K562 (cell line): ENCODE measurements around the gene ATXN10. TPM values are rescaled to one million over a fixed set of nuclear protein-coding genes. Genes with fewer than 3 reads are reported as not detected.

Experiments
- ATAC-seq: fragments of 200-7000 bp; cut with Tn5 transposase; 3 replicates; pipeline ENCODE4 v1.9.1; 2020; ENCODE audit warnings: moderate library complexity
- BruUV-seq: library from RNA; stranded (reverse); fragments of 400-500 nt; replicated peaks from 2 replicates; lab custom pipeline; 2021; lab: Mats Ljungman, UMichigan
- CTCF ChIA-PET: fragments of 300-600 bp; formaldehyde crosslinking; extraction: SDS; loops from one replicate; lab custom pipeline; 2021; ENCODE audit warnings: low intra/inter-chr PET ratio; lab: Yijun Ruan, JAX
- POLR2A ChIA-PET: fragments of 300-600, 350-650 bp; sonication (Branson Sonifier 250); formaldehyde crosslinking; extraction: SDS; loops from one replicate; lab custom pipeline; 2021; ENCODE audit warnings: antibody characterized with exemption, inconsistent platforms; lab: Yijun Ruan, JAX
- DNase-seq, 4 experiments: peaks; one replicate each; pipeline versions ENCODE4 v3.0.0 to v3.0.0-alpha.2; 2011 to 2018; ENCODE audit warnings: low spot score in 3 of 4, mixed read lengths in 3 of 4; ENCODE audit errors: extremely low read depth in 1 of 4
- FAIRE-seq: peaks from 2 replicates; lab custom pipeline; 2011; peaks lifted over from hg19 to GRCh38; lab: Jason Lieb, UNC
- H2AFZ ChIP-seq: 2 replicates; pipeline ENCODE4 v1.6.0; 2011; ENCODE audit warnings: low read depth, low read length, control low read depth, inconsistent platforms
- H3K27ac ChIP-seq: fragments of 200-600 bp; 3 replicates; pipeline ENCODE4 v1.8.0; 2011; ENCODE audit warnings: low read depth, mild to moderate bottlenecking, control low read depth, inconsistent platforms, low read length, moderate library complexity, mixed read lengths; ENCODE audit errors: extremely low read depth
- H3K27me3 ChIP-seq, 2 experiments: fragments of 300-600 bp in 1 of 2; 2 replicates in 1 of 2; 3 replicates in 1 of 2; pipeline versions ENCODE4 v1.6.0 to v1.8.0; 2011; ENCODE audit warnings: inconsistent platforms in 2 of 2, low read length in 2 of 2, mild to moderate bottlenecking in 1 of 2, mixed read lengths in 1 of 2, moderate library complexity in 1 of 2; ENCODE audit not compliant: control insufficient read depth in 2 of 2, insufficient read depth in 2 of 2
- H3K36me3 ChIP-seq: fragments of 300-600 bp; 3 replicates; pipeline ENCODE4 v1.8.0; 2011; ENCODE audit warnings: mild to moderate bottlenecking, low read length, inconsistent platforms; ENCODE audit not compliant: control insufficient read depth, insufficient read depth
- H3K4me1 ChIP-seq, 2 experiments: fragments of 200-600 bp in 1 of 2; replicated peaks in 1 of 2; 2 replicates in 1 of 2; 3 replicates in 1 of 2; pipeline versions ENCODE4 v1.5.1 to v1.8.0; 2011; ENCODE audit warnings: inconsistent platforms in 2 of 2, low read length in 2 of 2, mild to moderate bottlenecking in 1 of 2, mixed read lengths in 1 of 2, moderate library complexity in 1 of 2; ENCODE audit not compliant: control insufficient read depth in 2 of 2, insufficient read depth in 2 of 2
- H3K4me2 ChIP-seq: 2 replicates; pipeline ENCODE4 v1.6.1; 2011; ENCODE audit warnings: low read length, control low read depth, inconsistent platforms, mixed read lengths; ENCODE audit not compliant: insufficient read depth
- H3K4me3 ChIP-seq: fragments of 200-600 bp; sonication (generic), shearing (Covaris generic); 2 replicates; pipeline ENCODE4 v1.5.1; 2016; ENCODE audit warnings: control low read depth, inconsistent platforms
- H3K79me2 ChIP-seq: fragments of 200-600 bp; 3 replicates; pipeline ENCODE4 v1.8.0; 2011; ENCODE audit warnings: low read length, inconsistent platforms; ENCODE audit not compliant: control insufficient read depth, insufficient read depth
- H3K9ac ChIP-seq, 2 experiments: 2 replicates each; pipeline versions ENCODE4 v1.6.0 to v1.6.1; 2011; ENCODE audit warnings: low read depth in 2 of 2, low read length in 2 of 2, control low read depth in 1 of 2, inconsistent platforms in 1 of 2, mild to moderate bottlenecking in 1 of 2, mixed read lengths in 1 of 2; ENCODE audit not compliant: insufficient read depth in 1 of 2
- H3K9me1 ChIP-seq: one replicate; pipeline ENCODE4 v1.6.0; 2011; ENCODE audit warnings: inconsistent platforms, mild to moderate bottlenecking, low read length, moderate library complexity; ENCODE audit not compliant: control insufficient read depth, insufficient read depth
- H3K9me3 ChIP-seq: replicated peaks from 2 replicates; pipeline ENCODE4 v1.5.1; 2011; ENCODE audit warnings: low read depth, low read length, inconsistent platforms; ENCODE audit not compliant: control insufficient read depth, insufficient read depth
- H4K20me1 ChIP-seq: replicated peaks from 2 replicates; pipeline ENCODE4 v1.6.1; 2011; ENCODE audit warnings: low read length, inconsistent platforms, mixed read lengths; ENCODE audit not compliant: control insufficient read depth, insufficient read depth
- CHCHD3 ChIP-seq: fragments of 250-450 bp; sonication (Bioruptor Pico); IDR thresholded peaks from 2 replicates; pipeline ENCODE4 v2.1.2; 2022; ENCODE audit warnings: mild to moderate bottlenecking
- FOS ChIP-seq: IDR thresholded peaks from 3 replicates; pipeline ENCODE4 v1.6.1; 2011; ENCODE audit not compliant: insufficient read length; ENCODE audit errors: extremely low read depth
- GTF2A2 ChIP-seq: IDR thresholded peaks from 2 replicates; pipeline ENCODE4 v1.6.1; 2016; ENCODE audit warnings: mild to moderate bottlenecking, missing genetic modification characterization, missing compliant biosample characterization
- KLF13 ChIP-seq: fragments of 450-650 bp; IDR thresholded peaks from 2 replicates; pipeline ENCODE4 v1.6.1; 2016; ENCODE audit warnings: missing genetic modification characterization, low read depth, mild to moderate bottlenecking, missing compliant biosample characterization, moderate library complexity, borderline replicate concordance
- MYC ChIP-seq, 2 experiments: fragments of 250-450 bp in 1 of 2; sonication (Bioruptor Pico) in 1 of 2; IDR thresholded peaks; 2 replicates each; pipeline versions ENCODE4 v1.5.1 to v1.6.1; 2012 to 2021; ENCODE audit warnings: low read depth in 2 of 2, borderline replicate concordance in 1 of 2, improper control_type of control experiment in 1 of 2, low read length in 1 of 2, mild to moderate bottlenecking in 1 of 2, moderate library complexity in 1 of 2
- OTX1 ChIP-seq: fragments of 450-650 bp; formaldehyde crosslinking; IDR thresholded peaks from 2 replicates; pipeline ENCODE4 v1.4.0; 2022; ENCODE audit warnings: mild to moderate bottlenecking
- PHF8 ChIP-seq: fragments of 200-600 bp; sonication (generic); IDR thresholded peaks from 2 replicates; pipeline ENCODE4 v1.6.1; 2012; ENCODE audit warnings: mixed run types, mild to moderate bottlenecking, inconsistent platforms, low read length, moderate library complexity, borderline replicate concordance
- POLR3G ChIP-seq: IDR thresholded peaks from 2 replicates; pipeline ENCODE4 v1.6.1; 2011; ENCODE audit not compliant: insufficient read length, insufficient replicate concordance; ENCODE audit errors: extremely low read depth
- STAT5A ChIP-seq: IDR thresholded peaks from 2 replicates; pipeline ENCODE4 v1.6.1; 2012; ENCODE audit warnings: low read length, inconsistent platforms, borderline replicate concordance
- ZFP30 ChIP-seq: fragments of 250-450 bp; sonication (Bioruptor Pico); IDR thresholded peaks from 2 replicates; pipeline ENCODE4 v1.8.0; 2022; ENCODE audit warnings: moderate library complexity, mild to moderate bottlenecking, inconsistent platforms, borderline replicate concordance
- ZNF274 ChIP-seq: IDR thresholded peaks from 2 replicates; pipeline ENCODE4 v1.6.1; 2011; ENCODE audit warnings: low read depth, mild to moderate bottlenecking, low read length, moderate library complexity, borderline replicate concordance
- ZNF354B ChIP-seq: fragments of 250-450 bp; sonication (Bioruptor Pico); IDR thresholded peaks from 2 replicates; pipeline ENCODE4 v1.4.0; 2020
- WGBS: fragments of 100-300 bp; shearing (Covaris generic); methylation state at CpG from one replicate; pipeline ENCODE4 v1.1.6; 2016; ENCODE audit warnings: low coverage, mixed read lengths; ENCODE audit not compliant: insufficient coverage; ENCODE audit errors: missing lambda C conversion rate; 5-methylcytosine and 5-hydroxymethylcytosine counted together
- in situ Hi-C: fragments of 300-500 bp; cut with MboI; formaldehyde crosslinking; loops from 4 replicates; pipeline ENCODE4 v1.15.0; 2018; ENCODE audit warnings: inconsistent platforms, mixed read lengths
- intact Hi-C: fragments of 100-400 bp; cut with micrococcal nuclease; formaldehyde crosslinking; loops from 2 replicates; pipeline ENCODE4 v1.14.2; 2022
- polyA plus RNA-seq, 8 experiments: library from polyadenylated mRNA; depleted of rRNA in 4 of 8; stranded (reverse) in 5 of 8; unstranded in 3 of 8; fragments of >200 nt; fragmentation: Nextera tagmentation in 2 of 8; fragmentation: Illumina TruSeq in 1 of 8; extraction: Ambion mirVana in 2 of 8; extraction: Trizol in 1 of 8; gene quantifications; 2 replicates each; pipeline versions ENCODE4 v1.2.1 to v1.2.3, GENCODE V29; 2011 to 2014; ENCODE audit warnings: inconsistent platforms in 1 of 8, missing spikeins in 1 of 8
- total RNA-seq, 7 experiments: library from RNA; depleted of rRNA in 6 of 7; stranded (reverse); fragments of >200 nt in 6 of 7; fragmentation: Illumina TruSeq in 2 of 7; extraction: Trizol in 2 of 7; gene quantifications; 2 replicates each; pipeline versions ENCODE4 v1.2.1 to v1.2.3, GENCODE V29; 2011 to 2021; ENCODE audit warnings: low replicate concordance in 1 of 7
- TF ChIP-seq, protein P1 (sequence below), 2 experiments: fragments of 450-650 bp in 1 of 2; IDR thresholded peaks; 2 replicates each; pipeline ENCODE4 v1.6.1; 2011 to 2017; ENCODE audit warnings: low read depth in 2 of 2, antibody characterized with exemption in 1 of 2, borderline replicate concordance in 1 of 2, low read length in 1 of 2, mild to moderate bottlenecking in 1 of 2, mixed read lengths in 1 of 2; ENCODE audit not compliant: control insufficient read depth in 1 of 2
- TF ChIP-seq, protein P2 (sequence below): sonication (generic); formaldehyde crosslinking; IDR thresholded peaks from 2 replicates; pipeline ENCODE4 v1.8.1; 2023; ENCODE audit warnings: mild to moderate bottlenecking, missing genetic modification reagents

ATXN10 gene
- total and polyA plus RNA-seq, 9 of the 15 experiments (the other 6 are each of a cell fraction or from before 2014, with no cell fraction given), result 11.5 to 190 (median 33.6) TPM

DNA sequence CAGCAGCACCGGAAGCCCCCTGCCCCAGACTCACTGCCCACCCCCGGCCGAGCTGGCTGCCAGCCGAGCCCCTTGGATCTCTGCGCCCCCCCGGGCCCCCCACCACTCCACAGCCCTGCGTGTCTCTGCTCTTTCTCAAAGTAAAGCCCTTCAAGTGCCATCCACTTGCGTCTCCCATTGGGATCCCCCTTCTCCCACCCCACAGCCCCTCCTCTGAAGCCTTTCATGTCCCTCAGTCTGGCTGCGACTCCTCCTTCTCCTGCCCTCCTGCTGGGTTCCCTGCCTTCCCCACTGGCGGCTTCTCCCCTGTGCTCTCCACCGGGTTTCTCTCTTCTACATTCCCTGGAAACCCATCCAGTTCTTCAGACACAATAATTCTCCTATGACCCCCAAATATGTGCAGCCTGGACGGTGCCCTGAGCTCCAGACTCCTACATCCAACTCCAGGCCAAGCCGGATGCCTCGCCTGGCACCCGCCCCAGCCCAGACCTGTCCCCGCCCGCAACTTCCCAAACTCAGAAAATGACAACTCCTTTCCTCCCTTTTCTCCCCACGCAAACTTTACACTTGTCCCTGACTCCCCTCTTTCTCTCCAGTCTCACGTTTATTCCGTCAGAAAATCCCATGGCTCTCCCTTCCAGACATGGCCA is 196.4 kb downstream of the ATXN10 start:
- no peak for ATAC-seq
- 10% methylated on average over 2 of the region's 20 CpGs for WGBS
- no peaks in the 10 kb centered on the region for H3K9me3 ChIP-seq
- in situ Hi-C loops, result no loop called here
- no peak overlapping the region for H2AFZ ChIP-seq
- peaks cover 0 to 39% of the 10 kb centered on the region in 2 experiments; a peak in 4 of 5 replicates for H3K27me3 ChIP-seq
- CTCF ChIA-PET, result no interaction called here
- no peak for FAIRE-seq
- no peak overlapping the region for H3K27ac ChIP-seq
- no peaks in the 10 kb centered on the region for H3K9me1 ChIP-seq
- no peak overlapping the region for H3K9ac ChIP-seq
- DNase-seq, result no peak
- POLR2A ChIA-PET, result no interaction called here
- no peak overlapping the region for H3K4me3 ChIP-seq
- H3K4me2 ChIP-seq, result no peak overlapping the region
- intact Hi-C loops, result no loop called here
- no peaks in the 10 kb centered on the region for H3K79me2 ChIP-seq
- no peaks in the 10 kb centered on the region for H3K36me3 ChIP-seq
- peaks cover 4% of the 10 kb centered on the region; the same call in 1 of the 2 replicates for H4K20me1 ChIP-seq
- no TSS peak for BruUV-seq
- peaks cover 0 to 8% of the 10 kb centered on the region in 2 experiments; a peak in 2 of 5 replicates for H3K4me1 ChIP-seq
- TF ChIP-seq PHF8 (no peak), POLR3G (no peak), ZNF354B (CRISPR knock-in tag) (no peak), CHCHD3 (CRISPR knock-in tag) (no peak), MYC (IDR thresholded peaks at IDR 0.05; ENCODE audit: low read depth, low read length) (no peak), MYC (CRISPR knock-in tag; IDR thresholded peaks at IDR 0.05; ENCODE audit: borderline replicate concordance, low read depth) (no peak), ZFP30 (no peak), KLF13 (tag) (no peak), OTX1 (CRISPR knock-in tag) (no peak), GTF2A2 (tag) (no peak), STAT5A (no peak), ZNF274 (no peak), FOS (no peak)
- TF ChIP-seq, protein P1, sequence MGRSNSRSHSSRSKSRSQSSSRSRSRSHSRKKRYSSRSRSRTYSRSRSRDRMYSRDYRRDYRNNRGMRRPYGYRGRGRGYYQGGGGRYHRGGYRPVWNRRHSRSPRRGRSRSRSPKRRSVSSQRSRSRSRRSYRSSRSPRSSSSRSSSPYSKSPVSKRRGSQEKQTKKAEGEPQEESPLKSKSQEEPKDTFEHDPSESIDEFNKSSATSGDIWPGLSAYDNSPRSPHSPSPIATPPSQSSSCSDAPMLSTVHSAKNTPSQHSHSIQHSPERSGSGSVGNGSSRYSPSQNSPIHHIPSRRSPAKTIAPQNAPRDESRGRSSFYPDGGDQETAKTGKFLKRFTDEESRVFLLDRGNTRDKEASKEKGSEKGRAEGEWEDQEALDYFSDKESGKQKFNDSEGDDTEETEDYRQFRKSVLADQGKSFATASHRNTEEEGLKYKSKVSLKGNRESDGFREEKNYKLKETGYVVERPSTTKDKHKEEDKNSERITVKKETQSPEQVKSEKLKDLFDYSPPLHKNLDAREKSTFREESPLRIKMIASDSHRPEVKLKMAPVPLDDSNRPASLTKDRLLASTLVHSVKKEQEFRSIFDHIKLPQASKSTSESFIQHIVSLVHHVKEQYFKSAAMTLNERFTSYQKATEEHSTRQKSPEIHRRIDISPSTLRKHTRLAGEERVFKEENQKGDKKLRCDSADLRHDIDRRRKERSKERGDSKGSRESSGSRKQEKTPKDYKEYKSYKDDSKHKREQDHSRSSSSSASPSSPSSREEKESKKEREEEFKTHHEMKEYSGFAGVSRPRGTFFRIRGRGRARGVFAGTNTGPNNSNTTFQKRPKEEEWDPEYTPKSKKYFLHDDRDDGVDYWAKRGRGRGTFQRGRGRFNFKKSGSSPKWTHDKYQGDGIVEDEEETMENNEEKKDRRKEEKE (IDR thresholded peaks at IDR 0.05; ENCODE audit: borderline replicate concordance in 1 of 2, control insufficient read depth in 1 of 2, low read depth in 2 of 2, low read length in 1 of 2), result no peak
- TF ChIP-seq, protein P2, sequence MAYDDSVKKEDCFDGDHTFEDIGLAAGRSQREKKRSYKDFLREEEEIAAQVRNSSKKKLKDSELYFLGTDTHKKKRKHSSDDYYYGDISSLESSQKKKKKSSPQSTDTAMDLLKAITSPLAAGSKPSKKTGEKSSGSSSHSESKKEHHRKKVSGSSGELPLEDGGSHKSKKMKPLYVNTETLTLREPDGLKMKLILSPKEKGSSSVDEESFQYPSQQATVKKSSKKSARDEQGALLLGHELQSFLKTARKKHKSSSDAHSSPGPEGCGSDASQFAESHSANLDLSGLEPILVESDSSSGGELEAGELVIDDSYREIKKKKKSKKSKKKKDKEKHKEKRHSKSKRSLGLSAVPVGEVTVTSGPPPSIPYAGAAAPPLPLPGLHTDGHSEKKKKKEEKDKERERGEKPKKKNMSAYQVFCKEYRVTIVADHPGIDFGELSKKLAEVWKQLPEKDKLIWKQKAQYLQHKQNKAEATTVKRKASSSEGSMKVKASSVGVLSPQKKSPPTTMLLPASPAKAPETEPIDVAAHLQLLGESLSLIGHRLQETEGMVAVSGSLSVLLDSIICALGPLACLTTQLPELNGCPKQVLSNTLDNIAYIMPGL, result no peak
